Caco-2 (cell line): ENCODE data around the gene SYNJ1. TPM values are rescaled to one million over a fixed set of nuclear protein-coding genes. Genes with fewer than 3 reads are reported as not detected.
"Not testable (repeated sequence)": the region's sequence is repeated elsewhere in the genome, so short reads cannot be mapped to it uniquely, and the experiment has no call there.

Experiments
- BruUV-seq: library from RNA; stranded (reverse); fragments of 400-500 nt; replicated peaks from 2 replicates; lab custom pipeline; 2021; lab: Mats Ljungman, UMichigan
- CTCF ChIA-PET: fragments of 300-600 bp; sonication (Branson Sonifier 250); formaldehyde crosslinking; loops from one replicate; lab custom pipeline; 2022; ENCODE audit warnings: antibody characterized with exemption; lab: Charles Lee
- POLR2A ChIA-PET: fragments of 300-600 bp; sonication (Branson Sonifier 250); formaldehyde crosslinking; loops from one replicate; lab custom pipeline; 2022; ENCODE audit warnings: antibody characterized with exemption; lab: Charles Lee
- DNase-seq, 2 experiments: peaks; one replicate each; pipeline versions ENCODE4 v3.0.0 to v3.0.0-alpha.2; 2020 to 2022
- H3K27me3 ChIP-seq: replicated peaks from 2 replicates; pipeline ENCODE4 v1.6.0; 2011; ENCODE audit warnings: low read length; ENCODE audit not compliant: control insufficient read depth, insufficient read depth
- H3K36me3 ChIP-seq: 2 replicates; pipeline ENCODE4 v1.5.1; 2011; ENCODE audit warnings: low read length; ENCODE audit not compliant: control insufficient read depth, insufficient read depth
- H3K4me1 ChIP-seq: fragments of 250-450 bp; sonication (Bioruptor Pico); 2 replicates; pipeline ENCODE4 v1.5.1; 2020; ENCODE audit warnings: mild to moderate bottlenecking
- H3K4me3 ChIP-seq: 2 replicates; pipeline ENCODE4 v1.5.1; 2011; ENCODE audit warnings: low read depth, mild to moderate bottlenecking, control low read depth, low read length
- H3K9me3 ChIP-seq: fragments of 250-450 bp; sonication (Bioruptor Pico); 2 replicates; pipeline ENCODE4 v1.5.1; 2020; ENCODE audit warnings: mild to moderate bottlenecking, moderate library complexity
- H3K27ac Mint-ChIP-seq: one replicate; pipeline ENCODE4 v1.8.0; 2022; ENCODE audit warnings: mixed read lengths; ENCODE audit not compliant: unreplicated experiment
- H3K27me3 Mint-ChIP-seq: one replicate; pipeline ENCODE4 v1.8.0; 2022; ENCODE audit warnings: mixed read lengths; ENCODE audit not compliant: insufficient read depth, unreplicated experiment
- H3K36me3 Mint-ChIP-seq: one replicate; pipeline ENCODE4 v1.8.0; 2022; ENCODE audit warnings: mild to moderate bottlenecking, mixed read lengths; ENCODE audit not compliant: insufficient read depth, unreplicated experiment
- H3K4me1 Mint-ChIP-seq: one replicate; pipeline ENCODE4 v1.8.0; 2022; ENCODE audit warnings: low read depth, mixed read lengths; ENCODE audit not compliant: unreplicated experiment
- H3K4me3 Mint-ChIP-seq: one replicate; pipeline ENCODE4 v1.8.0; 2022; ENCODE audit warnings: mild to moderate bottlenecking, moderate library complexity, mixed read lengths; ENCODE audit not compliant: unreplicated experiment
- H3K9me3 Mint-ChIP-seq: one replicate; pipeline ENCODE4 v1.8.0; 2022; ENCODE audit warnings: mixed read lengths; ENCODE audit not compliant: unreplicated experiment
- intact Hi-C: fragments of 100-400 bp; cut with micrococcal nuclease; formaldehyde crosslinking; loops from one replicate; pipeline ENCODE4 v1.10.0; 2022; ENCODE audit not compliant: unreplicated experiment
- total RNA-seq: library from RNA; stranded (reverse); gene quantifications from 2 replicates; pipeline ENCODE4 v1.2.3, GENCODE V29; 2022
- TF ChIP-seq, protein P1 (sequence below), 2 experiments: fragments of 200-600 bp in 1 of 2; IDR thresholded peaks; 1 replicate in 1 of 2; 2 replicates in 1 of 2; pipeline versions ENCODE4 v1.5.1 to v1.8.0; 2011 to 2022; ENCODE audit warnings: antibody characterized with exemption in 1 of 2, control low read depth in 1 of 2, inconsistent platforms in 1 of 2, low read depth in 1 of 2, low read length in 1 of 2, mild to moderate bottlenecking in 1 of 2, moderate library complexity in 1 of 2; ENCODE audit not compliant: insufficient read depth in 1 of 2, severe bottlenecking in 1 of 2, unreplicated experiment in 1 of 2

The SYNJ1 gene
- total RNA-seq, 1 experiment from 2014 or later: 8.3 TPM

DNA sequence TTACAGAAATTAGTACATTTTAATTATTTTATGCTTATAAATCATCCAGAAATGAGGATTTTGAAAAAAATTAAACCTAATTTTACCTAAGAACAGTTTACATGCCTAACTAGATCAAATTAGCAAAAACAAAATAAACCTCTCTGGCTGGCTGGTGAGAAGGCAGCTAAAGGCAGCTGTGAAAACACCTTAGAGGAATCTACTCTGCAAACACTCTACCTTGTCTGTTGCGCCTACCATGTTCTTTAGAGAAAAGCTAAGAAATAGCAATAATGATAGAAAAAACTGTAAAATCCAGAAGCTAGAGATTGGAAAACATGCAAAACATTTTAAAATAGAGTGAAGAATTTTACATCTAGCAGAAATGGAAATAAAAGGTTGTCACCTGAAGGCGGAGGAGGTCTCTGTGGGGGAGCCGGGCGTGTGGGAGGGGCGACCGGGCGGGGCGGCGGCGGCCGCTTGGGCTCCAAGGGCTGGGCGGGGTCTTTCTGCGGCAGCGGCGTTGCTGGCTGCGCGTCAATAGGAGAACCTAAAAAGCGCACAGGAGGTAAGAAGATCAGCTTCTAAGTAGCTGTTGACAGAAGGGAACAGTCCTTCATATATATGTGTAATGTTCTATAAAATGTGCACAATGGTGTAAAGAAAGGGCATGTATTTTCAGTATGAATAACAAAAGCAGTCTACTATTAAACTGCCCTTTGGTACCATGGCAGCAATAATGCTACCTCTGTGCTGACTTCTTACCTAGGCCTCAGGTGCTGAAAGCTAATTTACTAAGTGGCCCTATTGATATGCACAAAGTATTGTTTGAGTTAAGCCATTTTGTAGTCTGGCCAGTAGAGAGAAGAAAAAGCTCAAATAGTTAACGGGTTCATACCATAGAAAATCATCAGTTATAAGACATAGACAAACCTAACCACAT lies 82.3 kb downstream of the SYNJ1 start:
- H3K4me1 ChIP-seq: no peaks in the 10 kb centered on the region
- DNase-seq: no peak
- BruUV-seq: no TSS peak
- TF ChIP-seq, protein P1, sequence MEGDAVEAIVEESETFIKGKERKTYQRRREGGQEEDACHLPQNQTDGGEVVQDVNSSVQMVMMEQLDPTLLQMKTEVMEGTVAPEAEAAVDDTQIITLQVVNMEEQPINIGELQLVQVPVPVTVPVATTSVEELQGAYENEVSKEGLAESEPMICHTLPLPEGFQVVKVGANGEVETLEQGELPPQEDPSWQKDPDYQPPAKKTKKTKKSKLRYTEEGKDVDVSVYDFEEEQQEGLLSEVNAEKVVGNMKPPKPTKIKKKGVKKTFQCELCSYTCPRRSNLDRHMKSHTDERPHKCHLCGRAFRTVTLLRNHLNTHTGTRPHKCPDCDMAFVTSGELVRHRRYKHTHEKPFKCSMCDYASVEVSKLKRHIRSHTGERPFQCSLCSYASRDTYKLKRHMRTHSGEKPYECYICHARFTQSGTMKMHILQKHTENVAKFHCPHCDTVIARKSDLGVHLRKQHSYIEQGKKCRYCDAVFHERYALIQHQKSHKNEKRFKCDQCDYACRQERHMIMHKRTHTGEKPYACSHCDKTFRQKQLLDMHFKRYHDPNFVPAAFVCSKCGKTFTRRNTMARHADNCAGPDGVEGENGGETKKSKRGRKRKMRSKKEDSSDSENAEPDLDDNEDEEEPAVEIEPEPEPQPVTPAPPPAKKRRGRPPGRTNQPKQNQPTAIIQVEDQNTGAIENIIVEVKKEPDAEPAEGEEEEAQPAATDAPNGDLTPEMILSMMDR (IDR thresholded peaks at IDR 0.05; ENCODE audit: insufficient read depth in 1 of 2, low read depth in 1 of 2, low read length in 1 of 2, severe bottlenecking in 1 of 2, unreplicated experiment in 1 of 2): no peak
- no peak overlapping the region for H3K4me3 ChIP-seq
- no peak overlapping the region for H3K4me3 Mint-ChIP-seq
- no peaks in the 10 kb centered on the region for H3K36me3 ChIP-seq
- H3K27me3 Mint-ChIP-seq: no peaks in the 10 kb centered on the region
- no peaks in the 10 kb centered on the region for H3K9me3 ChIP-seq
- POLR2A ChIA-PET: no interaction called here
- CTCF ChIA-PET: no interaction called here
- no peaks in the 10 kb centered on the region for H3K36me3 Mint-ChIP-seq
- no peaks in the 10 kb centered on the region for H3K4me1 Mint-ChIP-seq
- no peaks in the 10 kb centered on the region for H3K9me3 Mint-ChIP-seq
- no peak overlapping the region for H3K27ac Mint-ChIP-seq
- H3K27me3 ChIP-seq: no peaks in the 10 kb centered on the region
- intact Hi-C loops: no loop called here

GRCh38 chr21:32641710-32642698 lies 85.8 kb downstream of the SYNJ1 start:
- no peak overlapping the region for H3K4me3 ChIP-seq
- TF ChIP-seq, protein P1 (IDR thresholded peaks at IDR 0.05; ENCODE audit: insufficient read depth in 1 of 2, low read depth in 1 of 2, low read length in 1 of 2, severe bottlenecking in 1 of 2, unreplicated experiment in 1 of 2): no peak
- Mint-ChIP-seq H3K27ac (no peak overlapping the region), H3K27me3 (no peaks in the 10 kb centered on the region), H3K36me3 (peaks cover 6% of the 10 kb centered on the region), H3K4me3 (no peak overlapping the region), H3K9me3 (no peaks in the 10 kb centered on the region), H3K4me1 (no peaks in the 10 kb centered on the region)
- intact Hi-C loops: no loop called here
- ChIA-PET POLR2A (no interaction called here), CTCF (no interaction called here)
- H3K9me3 ChIP-seq: no peaks in the 10 kb centered on the region
- no TSS peak for BruUV-seq
- no peaks in the 10 kb centered on the region for H3K4me1 ChIP-seq
- no peaks in the 10 kb centered on the region for H3K27me3 ChIP-seq
- H3K36me3 ChIP-seq: no peaks in the 10 kb centered on the region
- no peak for DNase-seq

DNA sequence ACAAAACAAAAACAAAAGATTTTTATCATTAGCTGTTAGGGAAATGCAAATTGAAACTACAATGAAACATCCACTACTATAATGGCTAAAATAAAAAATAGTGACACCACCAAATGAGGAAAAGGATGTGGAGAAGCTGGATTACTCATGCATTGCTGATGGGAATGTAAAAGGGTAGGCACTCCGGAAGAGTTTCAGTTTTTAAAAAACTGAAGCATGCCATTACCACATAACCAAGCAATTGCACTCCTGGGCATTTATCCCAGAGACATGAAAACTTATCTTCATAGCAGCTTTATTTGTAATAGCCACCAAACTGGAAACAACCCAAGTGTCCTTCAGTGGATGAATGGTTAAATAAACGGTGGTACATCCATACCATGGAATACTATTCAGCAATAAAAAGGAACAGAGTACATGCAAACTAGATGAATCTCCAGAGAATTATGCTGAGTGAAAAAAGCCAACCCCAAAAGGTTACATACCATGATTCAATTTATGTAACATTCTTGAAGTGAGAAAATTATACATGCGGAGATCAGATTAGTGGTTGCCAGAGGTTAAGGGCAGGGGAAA lies 101.1 kb downstream of the SYNJ1 start:
- BruUV-seq: no TSS peak
- no peaks in the 10 kb centered on the region for H3K36me3 Mint-ChIP-seq
- Histone ChIP-seq H3K9me3 (no peaks in the 10 kb centered on the region), H3K4me3 (no peak overlapping the region), H3K4me1 (no peaks in the 10 kb centered on the region), H3K36me3 (no peaks in the 10 kb centered on the region), H3K27me3 (no peaks in the 10 kb centered on the region)
- POLR2A ChIA-PET: no interaction called here
- no peaks in the 10 kb centered on the region for H3K4me1 Mint-ChIP-seq
- CTCF ChIA-PET: no interaction called here
- no peak for DNase-seq
- H3K9me3 Mint-ChIP-seq: no peaks in the 10 kb centered on the region
- TF ChIP-seq, protein P1 (IDR thresholded peaks at IDR 0.05; ENCODE audit: insufficient read depth in 1 of 2, low read depth in 1 of 2, low read length in 1 of 2, severe bottlenecking in 1 of 2, unreplicated experiment in 1 of 2): no peak
- no peak overlapping the region for H3K27ac Mint-ChIP-seq
- peaks cover 1% of the 10 kb centered on the region for H3K27me3 Mint-ChIP-seq
- intact Hi-C loops: no loop called here
- H3K4me3 Mint-ChIP-seq: no peak overlapping the region

DNA sequence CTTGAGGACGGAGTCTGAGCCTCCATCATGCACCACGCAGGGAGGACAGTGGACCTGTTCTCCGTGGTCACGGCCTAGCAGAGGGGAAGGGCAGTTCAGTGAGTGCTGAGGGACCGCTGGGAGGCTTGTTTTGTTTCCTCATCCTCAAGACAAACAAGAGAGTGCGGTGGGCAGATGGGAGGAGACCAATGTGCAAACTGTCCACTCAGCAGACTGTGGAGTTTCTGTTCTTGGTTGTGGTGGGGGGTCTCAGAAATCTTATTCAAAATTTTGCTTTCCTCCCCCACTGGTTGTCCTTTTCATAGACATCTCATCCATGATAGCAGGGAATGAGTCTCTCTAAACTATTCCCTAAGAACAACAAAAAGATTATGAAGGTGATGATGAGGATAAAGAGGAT lies 109.6 kb downstream of the SYNJ1 start:
- H3K9me3 ChIP-seq, DNase-seq, H3K4me3 ChIP-seq, intact Hi-C loops, H3K36me3 ChIP-seq, H3K4me3 Mint-ChIP-seq, H3K27ac Mint-ChIP-seq, H3K27me3 ChIP-seq, H3K4me1 Mint-ChIP-seq, H3K9me3 Mint-ChIP-seq, BruUV-seq, H3K36me3 Mint-ChIP-seq, H3K4me1 ChIP-seq, CTCF ChIA-PET, POLR2A ChIA-PET: not testable (repeated sequence)
- H3K27me3 Mint-ChIP-seq: peaks cover 12% of the 10 kb centered on the region
